ENCODE data around the gene ADORA2B. TPM values are rescaled to one million over a fixed set of nuclear protein-coding genes. Genes with fewer than 3 reads are reported as not detected.

The ADORA2B gene
- total and polyA plus RNA-seq, 2 of the 4 experiments (the other 2 are of a cell fraction), result 5.2 to 5.5 TPM

DNA sequence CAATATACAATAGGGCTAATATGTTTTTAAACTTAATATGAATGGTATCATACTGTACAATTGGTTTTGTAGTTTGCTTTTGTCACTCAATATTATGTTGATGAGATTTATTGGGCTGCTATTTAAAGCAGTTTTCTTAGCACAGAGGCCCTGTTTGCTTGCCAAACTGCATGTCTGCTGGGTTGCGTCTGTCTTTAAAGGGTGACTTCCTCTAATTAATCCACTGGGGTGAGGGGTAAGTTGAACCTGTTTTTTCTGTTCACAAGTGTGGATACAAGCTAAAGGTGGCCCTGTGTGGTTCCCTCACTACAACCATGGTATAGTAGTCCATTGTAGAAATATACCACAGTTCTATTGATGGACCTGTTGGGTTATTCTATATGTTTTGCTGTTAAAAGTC is 74.4 kb downstream of the ADORA2B start:
- Histone ChIP-seq H3K18ac (ENCODE audit: low read depth, low read length) (no peak overlapping the region), H3K27ac (ENCODE audit: insufficient read depth, low read length) (no peak overlapping the region), H3K36me3 (ENCODE audit: control insufficient read depth, insufficient read depth, low read length) (peaks cover 12% of the 10 kb centered on the region), H2BK120ac (ENCODE audit: low read depth, low read length) (no peak overlapping the region), H2AK5ac (ENCODE audit: low read depth, low read length) (no peak overlapping the region), H2BK20ac (ENCODE audit: low read depth, low read length) (no peak overlapping the region), H4K91ac (ENCODE audit: insufficient read depth, low read depth, low read length) (no peak overlapping the region), H3K14ac (replicated peaks; ENCODE audit: low read depth, low read length) (no peak overlapping the region), H2BK15ac (ENCODE audit: low read depth, low read length) (no peak overlapping the region), H3K9me3 (ENCODE audit: control insufficient read depth, insufficient read depth, low read length) (no peaks in the 10 kb centered on the region), H2AFZ (replicated peaks; ENCODE audit: low read length, poor library complexity) (no peak overlapping the region), H2BK5ac (ENCODE audit: low read depth, low read length, poor library complexity, severe bottlenecking) (no peak overlapping the region), H3K56ac (ENCODE audit: extremely low read depth, insufficient read depth, low read length) (no peak overlapping the region), H3K9ac (ENCODE audit: low read depth, low read length) (no peak overlapping the region), H3K4me2 (ENCODE audit: low read depth, low read length) (no peak overlapping the region), H3K23ac (ENCODE audit: low read depth, low read length) (no peak overlapping the region), H3K4me1 (ENCODE audit: control insufficient read depth, insufficient read depth, low read length) (peaks cover 2% of the 10 kb centered on the region), H3K4me3 (ENCODE audit: insufficient read depth, low read depth, low read length) (no peak overlapping the region), H4K5ac (ENCODE audit: low read depth, low read length) (no peak overlapping the region), H3K79me1 (ENCODE audit: low read depth in 1 of 2, low read length in 2 of 2) (peaks cover 13 to 50% of the 10 kb centered on the region in 2 experiments), H4K8ac (ENCODE audit: low read depth in 2 of 2, low read length in 2 of 2) (no peak overlapping the region), H3K27me3 (ENCODE audit: control insufficient read depth, insufficient read depth, low read length) (no peaks in the 10 kb centered on the region), H2AK9ac (replicated peaks; ENCODE audit: low read depth, low read length, poor library complexity) (no peak overlapping the region), H4K20me1 (ENCODE audit: insufficient read depth, low read length) (no peaks in the 10 kb centered on the region), H3K9me1 (ENCODE audit: insufficient read depth, low read length) (no peaks in the 10 kb centered on the region), H3K4ac (ENCODE audit: low read depth, low read length) (no peak overlapping the region)
- intact Hi-C loops (cut with micrococcal nuclease), result no loop called here
- dilution Hi-C loops (cut with HindIII; ENCODE audit: low sequenced_read_pairs, unreplicated experiment), result no loop called here
- in situ Hi-C loops (cut with MboI; ENCODE audit: low sequenced_read_pairs), result no loop called here
- BruUV-seq (replicated peaks), result no TSS peak
- no peak for TF ChIP-seq SMC3 (IDR thresholded peaks at IDR 0.05; ENCODE audit: low read depth, low read length)
- no peak for TF ChIP-seq MXI1 (IDR thresholded peaks at IDR 0.05; ENCODE audit: borderline replicate concordance, low read depth, low read length)
- TF ChIP-seq POLR2A (IDR thresholded peaks at IDR 0.05; ENCODE audit: low read depth, low read length), result no peak
- TF ChIP-seq RAD21 (IDR thresholded peaks at IDR 0.05; ENCODE audit: low read length), result no peak
- no peak for TF ChIP-seq CTCF (conservative IDR thresholded peaks at IDR 0.05; ENCODE audit: low read depth, low read length)
- TF ChIP-seq RFX5 (IDR thresholded peaks at IDR 0.05; ENCODE audit: low read depth, low read length), result no peak
- no peak for TF ChIP-seq CEBPB (IDR thresholded peaks at IDR 0.05; ENCODE audit: low read depth, low read length)
- no peak for TF ChIP-seq CHD1 (IDR thresholded peaks at IDR 0.05; ENCODE audit: low read depth, low read length)
- CTCF ChIA-PET, result no interaction called here
- no CpG with 5 or more reads among the region's 1 CpG for WGBS, 2 experiments (ENCODE audit: extremely low coverage in 2 of 2, insufficient read length in 1 of 2)
- DNase-seq (no peak), ATAC-seq (ENCODE audit: low read depth) (no peak)
- POLR2A ChIA-PET (ENCODE audit: unreplicated experiment), result no interaction called here

All from IMR-90 (cell line).